HL-60/S4 treated with retinoic acid at 250 ng/mL for 4 days and 3 days (cell line): ENCODE data around the gene RP2.

Source experiments
- in situ Hi-C: fragments of 300-500 bp; cut with MboI; formaldehyde crosslinking; loops from 2 replicates; pipeline ENCODE4 v1.7.0; 2022; ENCODE audit warnings: low sequenced_read_pairs

RP2 gene

GRCh38 chrX:46916273-46916672, 79.4 kb downstream of the RP2 start:
- in situ Hi-C loops: no loop called here

DNA sequence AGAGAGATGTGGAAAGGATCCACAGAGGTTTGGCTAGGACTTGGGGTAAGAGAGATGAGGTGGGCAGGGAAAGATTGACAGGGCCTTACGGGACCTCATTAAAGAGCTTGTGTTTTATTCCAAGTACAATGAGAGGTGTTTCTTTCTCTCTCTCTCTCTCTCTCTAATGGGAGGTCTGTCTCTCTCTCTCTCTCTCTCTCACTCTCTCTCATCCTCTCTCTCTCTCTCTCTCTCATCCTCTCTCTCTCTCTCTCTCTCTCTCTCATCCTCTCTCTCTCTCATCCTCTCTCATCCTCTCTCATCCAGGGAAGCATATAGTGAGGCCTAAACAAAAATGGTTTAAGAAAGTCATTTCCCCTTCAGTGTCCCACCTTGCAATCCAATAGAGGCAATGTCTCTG, 80.8 kb downstream of the RP2 start:
- in situ Hi-C loops: no loop called here

- in situ Hi-C loops: no loop called here
Observed at GRCh38 chrX:46918434-46918833, 81.6 kb downstream of the RP2 start.

- in situ Hi-C loops: no loop called here
Observed at GRCh38 chrX:46920235-46920634, 83.4 kb downstream of the RP2 start.

DNA sequence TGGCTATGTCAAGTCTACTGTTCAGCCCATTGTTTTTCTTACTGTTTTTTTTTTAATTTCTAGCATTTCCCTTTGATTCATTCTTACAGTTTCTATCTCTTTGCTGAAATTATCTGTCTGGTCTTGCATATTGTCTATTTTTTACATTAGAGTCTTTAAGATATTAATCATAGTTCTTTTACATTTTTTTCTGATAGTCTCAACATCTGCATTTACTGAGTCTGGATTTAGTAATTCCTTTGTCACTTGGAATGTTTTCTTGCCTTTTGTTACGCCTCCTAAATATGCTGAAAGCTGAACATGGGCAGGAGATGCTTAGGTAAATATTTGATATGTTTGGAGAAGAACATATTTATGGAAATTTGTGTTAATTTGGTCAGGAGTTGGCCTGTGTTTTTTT, 85.8 kb downstream of the RP2 start:
- in situ Hi-C loops: no loop called here

DNA sequence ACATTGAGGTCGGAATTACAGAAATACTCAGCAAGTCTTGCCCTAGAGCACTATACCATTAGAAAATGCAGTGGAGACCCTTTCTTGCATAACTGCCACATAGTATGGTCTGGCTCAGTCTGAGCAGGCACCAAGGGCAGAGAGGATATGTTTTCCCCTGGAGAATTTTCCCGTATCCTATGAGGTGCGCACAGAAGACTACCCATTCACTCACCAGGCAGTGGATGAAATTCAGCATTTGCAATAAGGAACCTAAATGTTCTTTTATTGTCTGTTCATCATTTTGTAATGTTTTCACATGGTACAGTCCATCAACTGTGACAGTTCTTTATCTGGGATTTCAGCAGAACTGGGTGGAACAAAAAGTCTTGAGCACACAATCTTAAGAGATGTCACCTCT, 90.9 kb downstream of the RP2 start:
- in situ Hi-C loops: no loop called here

DNA sequence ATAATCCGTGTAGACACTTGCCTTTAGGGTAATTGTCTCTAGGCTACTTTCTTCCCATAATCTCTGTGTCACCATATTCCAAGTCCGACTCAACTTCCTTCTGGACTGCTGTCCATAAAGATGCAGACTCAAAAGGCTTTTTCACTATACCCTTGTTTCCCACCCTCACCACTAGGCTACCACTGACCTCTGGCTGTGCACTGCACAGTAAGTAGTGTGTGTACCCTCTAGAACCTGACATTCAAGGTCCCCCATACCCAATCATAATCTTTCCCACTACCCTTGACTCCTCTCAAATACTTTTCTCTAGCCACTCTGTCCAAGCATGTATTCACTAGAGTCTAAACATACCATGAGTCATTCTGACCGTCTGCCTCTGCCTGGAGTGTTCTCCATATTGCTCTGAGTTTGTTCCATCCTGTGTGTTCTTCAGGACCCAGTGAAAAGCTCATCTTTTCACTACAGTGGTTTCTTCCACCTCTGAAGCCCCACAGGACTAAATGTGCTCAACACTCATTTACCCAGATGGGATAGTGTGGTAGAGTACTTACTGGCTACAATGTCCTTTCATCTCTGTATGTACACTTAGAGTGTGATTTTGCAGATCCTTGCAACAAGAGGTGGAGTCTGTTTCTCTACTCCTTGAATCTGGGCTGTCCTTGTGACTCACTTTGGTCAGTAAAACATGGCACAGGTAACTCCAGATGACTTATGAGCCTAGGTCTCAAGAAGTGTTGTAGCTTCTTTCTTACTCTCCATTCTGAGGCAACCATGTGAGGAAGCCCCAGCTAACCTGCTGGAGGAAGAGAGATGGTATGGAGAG, 92.8 kb downstream of the RP2 start:
- in situ Hi-C loops: no loop called here
